IPS DF 6.9 (cell line): ENCODE measurements around the gene RBM19.

Source experiments
- DNase-seq: peaks from one replicate; pipeline ENCODE4 v3.0.0-alpha.2; 2013; ENCODE audit warnings: low read depth, low spot score
- H3K27ac ChIP-seq: one replicate; pipeline ENCODE4 v1.5.1; 2013; ENCODE audit warnings: low read length, control low read depth
- H3K27me3 ChIP-seq: 2 replicates; pipeline ENCODE4 v1.6.1; 2013; ENCODE audit warnings: mild to moderate bottlenecking, low read length; ENCODE audit not compliant: control insufficient read depth, insufficient read depth
- H3K36me3 ChIP-seq: 2 replicates; pipeline ENCODE4 v1.6.1; 2013; ENCODE audit warnings: low read length; ENCODE audit not compliant: control insufficient read depth, insufficient read depth
- H3K4me1 ChIP-seq: 2 replicates; pipeline ENCODE4 v1.6.1; 2013; ENCODE audit warnings: low read length; ENCODE audit not compliant: control insufficient read depth, insufficient read depth
- H3K4me3 ChIP-seq: 2 replicates; pipeline ENCODE4 v1.5.1; 2013; ENCODE audit warnings: mild to moderate bottlenecking, low read length
- H3K9me3 ChIP-seq: 2 replicates; pipeline ENCODE4 v1.6.1; 2013; ENCODE audit warnings: low read length, inconsistent platforms; ENCODE audit not compliant: control insufficient read depth, insufficient read depth
- WGBS: extraction: QIAGEN DNeasy Blood & Tissue Kit; methylation state at CpG from one replicate; pipeline ENCODE4 v1.1.7; 2013; ENCODE audit warnings: mixed read lengths, missing lambda C conversion rate; ENCODE audit not compliant: insufficient read length, insufficient coverage; 5-methylcytosine and 5-hydroxymethylcytosine counted together

The RBM19 gene

DNA sequence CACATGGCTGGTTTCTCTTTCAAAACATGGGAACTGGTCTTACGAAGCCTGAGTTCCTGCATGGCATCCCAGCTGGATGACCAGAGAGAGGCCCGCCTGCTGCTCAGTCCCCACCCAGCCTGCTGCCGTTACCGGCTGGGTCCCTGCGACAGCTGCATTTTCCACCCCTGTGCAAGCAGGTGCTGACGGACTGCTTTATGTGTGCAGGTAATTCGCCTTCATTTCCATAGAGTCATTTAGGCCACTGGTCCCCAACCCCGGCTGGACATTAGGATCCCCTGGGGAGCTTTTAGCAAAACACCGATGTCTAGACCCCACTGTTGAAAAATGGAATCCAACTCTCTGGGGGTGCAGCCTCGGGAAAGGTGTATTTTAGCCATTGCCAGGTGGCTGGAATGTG, 51.9 kb downstream of the RBM19 start:
- H3K9me3 ChIP-seq: no peaks in the 10 kb centered on the region
- no peak for DNase-seq
- peaks cover 5% of the 10 kb centered on the region for H3K36me3 ChIP-seq
- H3K4me3 ChIP-seq: no peak overlapping the region
- no CpG with 5 or more reads among the region's 10 CpGs for WGBS
- no peak overlapping the region for H3K27ac ChIP-seq
- H3K27me3 ChIP-seq: no peaks in the 10 kb centered on the region
- H3K4me1 ChIP-seq: no peaks in the 10 kb centered on the region

DNA sequence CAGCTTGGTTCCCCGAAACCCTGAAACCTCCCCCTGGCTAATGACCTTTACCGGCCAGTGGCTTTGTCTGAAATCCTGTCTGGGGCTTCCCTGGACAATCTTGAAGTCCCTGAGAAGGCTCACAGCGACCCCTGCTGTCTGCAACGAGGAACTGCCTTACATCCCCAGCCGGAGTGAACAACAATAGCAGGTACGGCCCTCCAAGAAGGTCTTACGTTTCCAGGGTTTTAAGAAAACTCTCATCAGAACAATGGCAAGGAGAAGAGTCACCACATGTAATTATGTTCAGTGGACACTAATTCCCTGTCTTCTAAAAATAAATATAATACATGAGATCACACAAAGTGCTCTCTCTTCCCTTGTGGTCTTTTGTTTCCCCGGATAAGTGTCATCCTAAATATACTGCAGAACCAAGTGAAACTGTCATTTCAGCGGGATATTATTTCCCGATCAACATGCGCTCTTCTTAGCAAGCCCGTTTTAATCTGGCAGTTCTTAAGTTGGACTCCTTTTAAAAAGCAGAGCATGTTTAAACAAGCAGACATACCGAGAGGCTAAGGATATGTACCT, 53.3 kb downstream of the RBM19 start:
- Histone ChIP-seq H3K4me1 (no peaks in the 10 kb centered on the region), H3K36me3 (peaks cover 5% of the 10 kb centered on the region), H3K27ac (no peak overlapping the region), H3K27me3 (no peaks in the 10 kb centered on the region), H3K9me3 (no peaks in the 10 kb centered on the region), H3K4me3 (no peak overlapping the region)
- no CpG with 5 or more reads among the region's 13 CpGs for WGBS
- DNase-seq: peak; percentile 73

DNA sequence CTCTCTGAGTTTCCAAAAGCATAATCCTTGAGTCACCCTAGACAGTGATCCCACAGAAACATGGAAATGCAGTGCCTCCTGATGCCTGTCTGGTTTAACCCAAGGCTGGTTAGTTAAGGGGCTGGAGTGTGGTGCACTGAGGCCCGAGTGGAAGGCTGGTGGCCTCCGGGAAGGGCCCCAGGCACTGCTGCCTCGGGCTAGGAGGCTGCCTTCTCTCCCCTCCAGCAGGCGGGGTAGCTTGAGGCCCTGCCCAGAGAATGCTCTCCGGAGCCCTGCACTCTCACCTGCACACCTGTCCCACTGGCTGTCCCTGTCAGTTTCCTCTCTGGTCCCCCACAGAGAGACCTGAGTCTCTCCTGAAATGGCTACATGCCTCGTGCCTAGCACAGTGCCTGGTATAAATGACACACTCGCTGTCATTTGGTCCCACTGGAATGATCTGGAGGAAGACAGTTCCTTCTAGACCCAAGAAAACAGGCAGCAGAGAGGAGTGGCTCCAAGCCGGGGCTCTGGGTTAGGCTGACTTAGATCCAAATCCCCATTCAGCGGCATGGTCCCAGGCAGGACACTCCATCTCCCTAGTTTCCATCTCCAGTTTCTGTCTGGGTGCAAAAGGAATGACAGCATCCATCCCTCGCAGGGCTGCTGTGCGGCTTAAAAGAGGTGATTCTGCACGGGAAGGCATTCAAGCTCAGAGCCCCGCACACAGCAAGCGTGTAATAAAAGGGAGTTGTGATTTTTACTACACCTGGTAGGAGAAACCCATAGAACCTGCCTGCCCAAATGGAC, 54.0 kb downstream of the RBM19 start:
- Histone ChIP-seq H3K4me3 (no peak overlapping the region), H3K27ac (no peak overlapping the region), H3K36me3 (peaks cover 5% of the 10 kb centered on the region), H3K9me3 (no peaks in the 10 kb centered on the region), H3K27me3 (no peaks in the 10 kb centered on the region), H3K4me1 (no peaks in the 10 kb centered on the region)
- no peak for DNase-seq
- WGBS: no CpG with 5 or more reads among the region's 14 CpGs

GRCh38 chr12:113910751-113911272, 55.3 kb downstream of the RBM19 start:
- DNase-seq: no peak
- H3K9me3 ChIP-seq: no peaks in the 10 kb centered on the region
- no CpG with 5 or more reads among the region's 6 CpGs for WGBS
- H3K27me3 ChIP-seq: no peaks in the 10 kb centered on the region
- H3K4me1 ChIP-seq: no peaks in the 10 kb centered on the region
- H3K27ac ChIP-seq: no peak overlapping the region
- H3K4me3 ChIP-seq: no peak overlapping the region
- peaks cover 5% of the 10 kb centered on the region for H3K36me3 ChIP-seq

- Histone ChIP-seq H3K9me3 (no peaks in the 10 kb centered on the region), H3K36me3 (peaks cover 3% of the 10 kb centered on the region; the same call in 1 of the 2 replicates), H3K27me3 (no peaks in the 10 kb centered on the region), H3K4me1 (no peaks in the 10 kb centered on the region), H3K4me3 (no peak overlapping the region), H3K27ac (no peak overlapping the region)
- DNase-seq: no peak
- WGBS: no CpG with 5 or more reads among the region's 13 CpGs
Measured at GRCh38 chr12:113909776-113910420, 56.2 kb downstream of the RBM19 start.

- no peaks in the 10 kb centered on the region for H3K4me1 ChIP-seq
- H3K4me3 ChIP-seq: no peak overlapping the region
- H3K9me3 ChIP-seq: no peaks in the 10 kb centered on the region
- peaks cover 8% of the 10 kb centered on the region for H3K36me3 ChIP-seq
- WGBS: no CpG with 5 or more reads among the region's 6 CpGs
- no peak for DNase-seq
- no peaks in the 10 kb centered on the region for H3K27me3 ChIP-seq
- no peak overlapping the region for H3K27ac ChIP-seq
Measured at GRCh38 chr12:113908584-113909100, 57.5 kb downstream of the RBM19 start.

DNA sequence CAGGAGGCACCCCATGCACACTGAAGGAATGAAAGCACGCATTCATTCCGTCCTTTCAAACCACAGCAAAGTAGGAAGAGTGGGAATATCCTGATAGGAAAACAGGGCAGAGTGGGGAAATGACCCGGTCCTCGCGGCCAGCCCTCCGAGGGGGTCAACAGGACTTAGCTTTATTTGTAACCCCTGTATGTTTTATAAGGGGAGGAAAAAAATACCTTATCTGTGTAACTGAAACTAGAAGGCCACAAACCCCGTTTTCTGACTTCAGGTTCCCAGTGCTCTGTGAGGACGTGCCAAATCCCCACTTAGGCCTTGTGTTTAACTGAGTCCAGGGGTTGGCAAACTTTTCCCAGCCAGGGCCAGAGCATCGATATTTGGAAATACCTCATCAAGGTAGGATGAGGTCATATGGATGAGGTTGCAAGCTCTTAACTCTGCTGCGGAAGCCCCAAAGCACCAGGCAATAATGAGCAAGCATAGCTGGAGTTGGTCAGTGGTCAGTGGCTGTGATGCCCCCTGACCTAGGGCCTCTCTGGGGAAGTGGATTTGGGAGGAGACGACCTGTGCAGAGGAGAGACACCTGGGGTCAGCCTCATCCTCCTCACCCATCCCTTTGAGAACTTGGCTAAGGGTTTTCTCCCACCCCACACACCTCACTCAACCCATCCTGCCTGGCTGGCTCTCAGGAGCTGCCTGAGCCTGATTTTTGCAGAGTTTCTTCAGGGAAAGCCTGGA, 58.5 kb downstream of the RBM19 start:
- Histone ChIP-seq H3K27me3 (no peaks in the 10 kb centered on the region), H3K4me1 (no peaks in the 10 kb centered on the region), H3K4me3 (no peak overlapping the region), H3K27ac (no peak overlapping the region), H3K9me3 (no peaks in the 10 kb centered on the region), H3K36me3 (peaks cover 11% of the 10 kb centered on the region)
- DNase-seq: no peak
- WGBS: no CpG with 5 or more reads among the region's 11 CpGs

GRCh38 chr12:113906411-113907200, 59.5 kb downstream of the RBM19 start:
- H3K9me3 ChIP-seq: no peaks in the 10 kb centered on the region
- no peaks in the 10 kb centered on the region for H3K4me1 ChIP-seq
- DNase-seq: no peak
- no peak overlapping the region for H3K4me3 ChIP-seq
- peaks cover 11% of the 10 kb centered on the region for H3K36me3 ChIP-seq
- no CpG with 5 or more reads among the region's 19 CpGs for WGBS
- no peaks in the 10 kb centered on the region for H3K27me3 ChIP-seq
- no peak overlapping the region for H3K27ac ChIP-seq

- Histone ChIP-seq H3K4me3 (no peak overlapping the region), H3K4me1 (no peaks in the 10 kb centered on the region), H3K36me3 (peaks cover 11% of the 10 kb centered on the region), H3K27ac (no peak overlapping the region), H3K9me3 (no peaks in the 10 kb centered on the region), H3K27me3 (no peaks in the 10 kb centered on the region)
- DNase-seq: no peak
- WGBS: no CpG with 5 or more reads among the region's 4 CpGs
Measured at GRCh38 chr12:113905829-113906228, 60.3 kb downstream of the RBM19 start.
